ENCODE measurements around the gene ADARB2. TPM values are rescaled to one million over a fixed set of nuclear protein-coding genes. Genes with fewer than 3 reads are reported as not detected.

Gene ADARB2
- total RNA-seq, 3 donors from 2014 or later (not counting 1 experiment from before 2014, with no cell fraction given), result 0.27 to 0.78 (median 0.40) TPM

- no peak for ATAC-seq
- H3K4me3 ChIP-seq (ENCODE audit: low read length), result no peak overlapping the region
Measured at GRCh38 chr10:1425879-1426278, 311.4 kb downstream of the ADARB2 start.

GRCh38 chr10:1424648-1425047 is 312.7 kb downstream of the ADARB2 start:
- WGBS (ENCODE audit: insufficient coverage), result 56% methylated on average over 7 of the region's 7 CpGs
- H3K4me3 Mint-ChIP-seq, result no peak overlapping the region
- intact Hi-C loops (cut with micrococcal nuclease), result loop anchor here (10.0 kb wide), 1 partner anchor 1620 kb away; no protein-coding TSS in a partner anchor
- peaks cover 2% of the 10 kb centered on the region for H3K36me3 Mint-ChIP-seq
- no peaks in the 10 kb centered on the region for H3K36me3 ChIP-seq (ENCODE audit: control insufficient read depth, insufficient read depth, low read length)
- no peak overlapping the region for H3K27ac Mint-ChIP-seq
- no peak for ATAC-seq
- peaks cover 7 to 10% of the 10 kb centered on the region in 2 donors for H3K4me1 Mint-ChIP-seq
- peaks cover under 1 to 1% of the 10 kb centered on the region in 2 donors for H3K9me3 Mint-ChIP-seq
- H3K9me3 ChIP-seq (ENCODE audit: control insufficient read depth, insufficient read depth, low read length), result no peaks in the 10 kb centered on the region
- no peaks in the 10 kb centered on the region for H3K27me3 ChIP-seq (ENCODE audit: control insufficient read depth, insufficient read depth, low read length)
- no peak for TF ChIP-seq CTCF (IDR thresholded peaks at IDR 0.05)
- no peak overlapping the region for H3K27ac ChIP-seq (ENCODE audit: low read length)
- H3K27me3 Mint-ChIP-seq (ENCODE audit: low read depth in 2 of 2), result peaks cover 10 to 31% of the 10 kb centered on the region in 2 donors
- no peak for DNase-seq
- H3K4me3 ChIP-seq (ENCODE audit: low read length), result no peak overlapping the region
- H3K4me1 ChIP-seq (ENCODE audit: control insufficient read depth, insufficient read depth, low read length), result peaks cover 8% of the 10 kb centered on the region

More at GRCh38 chr10:1425879-1426278, 311.4 kb downstream of the ADARB2 start:
- peaks cover 6 to 7% of the 10 kb centered on the region in 2 donors for H3K9me3 Mint-ChIP-seq
- intact Hi-C loops (cut with micrococcal nuclease), result loop anchor here (10.0 kb wide), 1 partner anchor 1619 kb away; no protein-coding TSS in a partner anchor
- H3K4me3 Mint-ChIP-seq, result no peak overlapping the region
- 10% methylated on average over 6 of the region's 7 CpGs for WGBS (ENCODE audit: insufficient coverage)
- peaks cover 3% of the 10 kb centered on the region for H3K4me1 ChIP-seq (ENCODE audit: control insufficient read depth, insufficient read depth, low read length)
- H3K9me3 ChIP-seq (ENCODE audit: control insufficient read depth, insufficient read depth, low read length), result no peaks in the 10 kb centered on the region
- peaks cover 12 to 28% of the 10 kb centered on the region in 2 donors for H3K27me3 Mint-ChIP-seq (ENCODE audit: low read depth in 2 of 2)
- H3K36me3 Mint-ChIP-seq, result peaks cover 10% of the 10 kb centered on the region
- no peak overlapping the region for H3K27ac ChIP-seq (ENCODE audit: low read length)
- no peak for TF ChIP-seq CTCF (IDR thresholded peaks at IDR 0.05)
- no peak overlapping the region for H3K27ac Mint-ChIP-seq
- H3K36me3 ChIP-seq (ENCODE audit: control insufficient read depth, insufficient read depth, low read length), result no peaks in the 10 kb centered on the region
- H3K27me3 ChIP-seq (ENCODE audit: control insufficient read depth, insufficient read depth, low read length), result no peaks in the 10 kb centered on the region
- H3K4me1 Mint-ChIP-seq, result peaks cover 0 to 2% of the 10 kb centered on the region in 2 donors
- DNase-seq, result no peak

- no peak overlapping the region for H3K4me3 Mint-ChIP-seq
- 94% methylated on average over 2 of the region's 2 CpGs for WGBS (ENCODE audit: insufficient coverage)
- no peak for TF ChIP-seq CTCF (IDR thresholded peaks at IDR 0.05)
- DNase-seq (no peak), ATAC-seq (no peak)
- H3K27ac ChIP-seq (ENCODE audit: low read length), result no peak overlapping the region
- H3K9me3 ChIP-seq (ENCODE audit: control insufficient read depth, insufficient read depth, low read length), result no peaks in the 10 kb centered on the region
- H3K4me1 Mint-ChIP-seq, result peaks cover 7 to 10% of the 10 kb centered on the region in 2 donors
- peaks cover 10 to 27% of the 10 kb centered on the region in 2 donors for H3K27me3 Mint-ChIP-seq (ENCODE audit: low read depth in 2 of 2)
- H3K27me3 ChIP-seq (ENCODE audit: control insufficient read depth, insufficient read depth, low read length), result no peaks in the 10 kb centered on the region
- no peaks in the 10 kb centered on the region for H3K36me3 Mint-ChIP-seq
- intact Hi-C loops (cut with micrococcal nuclease), result loop anchor here (10.0 kb wide), 1 partner anchor 1621 kb away; no protein-coding TSS in a partner anchor
- peaks cover 8% of the 10 kb centered on the region for H3K4me1 ChIP-seq (ENCODE audit: control insufficient read depth, insufficient read depth, low read length)
- H3K36me3 ChIP-seq (ENCODE audit: control insufficient read depth, insufficient read depth, low read length), result no peaks in the 10 kb centered on the region
- H3K9me3 Mint-ChIP-seq, result no peaks in the 10 kb centered on the region
- H3K27ac Mint-ChIP-seq, result no peak overlapping the region
- no peak overlapping the region for H3K4me3 ChIP-seq (ENCODE audit: low read length)
Measured at GRCh38 chr10:1423676-1424253, 313.6 kb downstream of the ADARB2 start.
